Dedifferentiated amniotic fluid mesenchymal stem cell (primary cell): ENCODE data around the gene CCL25.
"Not testable (repeated sequence)": the region's sequence is repeated elsewhere in the genome, so short reads cannot be mapped to it uniquely, and the experiment has no call there.

Experiments
- DNase-seq: peaks from one replicate; pipeline ENCODE4 v3.0.0-alpha.2; 2016; ENCODE audit errors: extremely low spot score

CCL25 gene

GRCh38 chr19:8052464-8052859, at the start of gene CCL25:
CCL25 (plus strand) TSS chr19:8052760; CDS start chr19:8053050, 290 bp downstream.
- DNase-seq = no peak

GRCh38 chr19:8004001-8004400, 48.6 kb upstream of the CCL25 start:
- DNase-seq = no peak

- no peak for DNase-seq
Measured at GRCh38 chr19:8004723-8005513, 47.6 kb upstream of the CCL25 start.

GRCh38 chr19:8005534-8006256, 46.9 kb upstream of the CCL25 start, which contains the start of gene ELAVL1:
ELAVL1 (minus strand) TSS chr19:8005641; CDS start chr19:7991815, 13,826 bp downstream.
- DNase-seq = peak; percentile 82

GRCh38 chr19:8017808-8018207, 34.8 kb upstream of the CCL25 start:
- no peak for DNase-seq

- DNase-seq = no peak
Measured at GRCh38 chr19:8020681-8021080, 31.9 kb upstream of the CCL25 start.

- DNase-seq = no peak
Measured at GRCh38 chr19:8021374-8021773, 31.2 kb upstream of the CCL25 start.

- no peak for DNase-seq
Measured at GRCh38 chr19:8022275-8022674, 30.3 kb upstream of the CCL25 start.

GRCh38 chr19:8023371-8023770, 29.2 kb upstream of the CCL25 start:
- peak; percentile 86 for DNase-seq

- DNase-seq = not testable (repeated sequence)
Measured at GRCh38 chr19:8024256-8024655, 28.3 kb upstream of the CCL25 start.

GRCh38 chr19:8025316-8025715, 27.2 kb upstream of the CCL25 start:
- no peak for DNase-seq

GRCh38 chr19:8028951-8029491, 23.5 kb upstream of the CCL25 start:
- DNase-seq = no peak

- no peak for DNase-seq
Measured at GRCh38 chr19:8030960-8031359, 21.6 kb upstream of the CCL25 start.

GRCh38 chr19:8033287-8034177, 19.0 kb upstream of the CCL25 start:
- not testable (repeated sequence) for DNase-seq

- no peak for DNase-seq
Measured at GRCh38 chr19:8034178-8034525, 18.4 kb upstream of the CCL25 start.

GRCh38 chr19:8036434-8037099, 16.0 kb upstream of the CCL25 start:
- DNase-seq = no peak

- DNase-seq = no peak
Measured at GRCh38 chr19:8038815-8039214, 13.7 kb upstream of the CCL25 start.

- DNase-seq = no peak
Measured at GRCh38 chr19:8039231-8039630, 13.3 kb upstream of the CCL25 start.

- DNase-seq = no peak
Measured at GRCh38 chr19:8041531-8041931, 11.0 kb upstream of the CCL25 start.

GRCh38 chr19:8042900-8043299, 9.7 kb upstream of the CCL25 start:
- no peak for DNase-seq

- DNase-seq = no peak
Measured at GRCh38 chr19:8044018-8044417, 8.5 kb upstream of the CCL25 start.
